ENCODE data around the gene PHACTR3.

PHACTR3 gene

DNA sequence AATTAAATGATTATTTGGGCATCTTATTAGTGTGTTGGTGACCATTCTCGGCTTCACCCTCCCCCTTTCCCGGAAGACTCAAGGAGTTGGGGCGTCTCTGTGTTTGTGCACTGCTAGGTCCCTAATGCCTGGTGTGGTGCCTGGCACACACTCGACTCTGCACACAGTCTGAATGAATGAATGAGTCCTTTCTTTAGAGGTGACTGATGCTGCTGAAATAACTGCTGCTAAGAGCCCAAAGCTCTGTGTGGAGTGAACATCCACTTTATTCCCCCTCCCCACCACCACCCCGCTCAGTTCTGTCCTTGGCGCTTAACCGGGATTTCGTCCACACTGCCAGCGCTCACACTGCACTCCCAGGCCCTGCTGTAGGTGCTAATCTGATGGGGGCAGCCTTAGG lies 1.2 kb upstream of the PHACTR3 start:
- TF ChIP-seq CTCF (IDR thresholded peaks at IDR 0.05) = no peak
- Histone ChIP-seq H3K4me1 (peaks cover 0 to 14% (median 9%) of the 10 kb centered on the region in 4 donors), H3K27me3 (peaks cover 0 to 92% of the 10 kb centered on the region in 2 donors), H3K36me3 (no peaks in the 10 kb centered on the region), H3K9me3 (no peaks in the 10 kb centered on the region), H3K4me3 (no peak overlapping the region), H3K27ac (no peak overlapping the region)
- DNase-seq = no peak
- intact Hi-C loops (cut with DNase I; ENCODE audit: low total_unique reads) = no loop called here

DNA sequence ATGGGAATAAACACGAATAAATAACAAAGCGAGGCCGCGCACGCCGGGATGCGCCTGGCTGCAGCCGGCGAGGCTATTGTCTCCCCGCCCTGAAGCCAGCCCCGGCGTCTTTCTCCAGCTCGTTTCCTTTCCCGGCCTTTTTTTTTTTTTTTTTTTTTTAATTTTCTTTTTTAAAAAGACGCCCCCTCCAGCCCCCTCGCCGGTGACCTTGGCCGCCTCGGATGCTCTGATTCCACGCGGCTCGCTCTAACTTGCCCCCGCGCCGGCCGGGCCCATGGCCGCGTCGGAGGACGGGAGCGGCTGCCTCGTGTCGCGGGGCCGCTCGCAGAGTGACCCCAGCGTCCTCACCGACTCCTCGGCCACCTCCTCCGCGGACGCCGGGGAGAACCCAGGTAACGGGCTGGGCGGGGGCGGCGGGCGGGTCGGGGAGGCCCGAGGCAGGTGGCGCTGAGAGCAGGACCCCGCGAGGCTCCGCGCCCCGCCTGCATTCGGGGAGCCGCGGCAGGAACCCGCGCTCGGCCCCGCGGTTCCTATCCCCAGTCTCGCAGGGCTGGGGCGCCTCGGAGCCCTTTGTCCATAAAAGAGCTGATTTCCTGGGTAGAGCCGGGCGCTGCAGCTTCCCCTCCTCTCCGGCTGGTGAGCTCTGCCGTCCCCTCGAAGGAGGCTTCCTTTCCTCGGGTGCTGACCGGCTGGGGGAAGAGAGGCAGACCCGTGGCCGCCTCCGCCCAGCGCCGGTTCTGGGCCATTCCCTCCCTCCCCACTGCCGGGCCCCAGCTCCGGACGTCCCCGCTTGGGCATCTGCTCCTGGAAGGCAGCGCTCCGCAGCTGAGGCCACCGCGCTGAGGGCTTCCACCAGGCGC lies 631 bp downstream of the PHACTR3 start:
- Histone ChIP-seq H3K27me3 (peaks cover 0 to 94% of the 10 kb centered on the region in 2 donors), H3K36me3 (no peaks in the 10 kb centered on the region), H3K9me3 (no peaks in the 10 kb centered on the region), H3K4me3 (no peak overlapping the region), H3K4me1 (peaks cover 0 to 14% (median 9%) of the 10 kb centered on the region in 4 donors), H3K27ac (no peak overlapping the region)
- TF ChIP-seq CTCF (IDR thresholded peaks at IDR 0.05) = no peak
- intact Hi-C loops (cut with DNase I; ENCODE audit: low total_unique reads) = no loop called here
- no peak for DNase-seq

DNA sequence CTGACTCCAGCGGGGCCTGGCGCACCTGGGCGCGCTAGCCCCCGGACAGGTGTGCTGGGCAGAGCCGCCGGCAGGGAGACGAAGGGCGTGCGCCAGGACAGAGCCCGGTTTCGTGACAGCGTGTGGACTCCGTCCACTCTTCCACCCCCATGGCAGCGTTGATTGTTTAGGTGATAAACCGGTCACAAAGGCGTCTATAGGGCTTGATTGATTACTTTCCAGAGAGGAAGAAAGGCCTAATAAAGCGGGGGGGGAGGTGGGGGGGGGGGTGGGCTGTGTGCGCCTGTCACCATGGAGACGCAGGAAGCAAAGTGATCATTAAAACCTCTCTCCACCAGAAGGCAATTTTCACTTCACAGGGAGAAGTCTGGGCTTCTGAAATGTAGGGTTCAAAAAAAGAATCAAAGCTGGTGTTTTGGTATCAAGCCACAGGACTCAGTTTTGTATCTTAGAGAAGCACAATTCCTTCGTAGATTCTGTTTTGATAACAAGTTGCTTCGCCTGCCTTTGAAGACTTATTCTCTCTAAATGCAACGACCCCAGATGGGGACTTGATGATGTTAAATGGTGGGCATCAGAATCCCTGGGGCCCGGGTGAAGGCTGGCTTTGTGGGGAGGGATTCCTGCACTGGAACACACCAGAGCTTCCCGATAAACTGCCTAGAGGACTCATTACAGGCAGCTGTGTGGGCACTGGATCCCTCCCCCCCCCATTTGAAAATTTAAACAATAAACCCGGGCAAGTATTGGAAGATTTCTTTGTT lies 1.4 kb downstream of the PHACTR3 start:
- intact Hi-C loops (cut with DNase I; ENCODE audit: low total_unique reads) = no loop called here
- no peak overlapping the region for H3K4me3 ChIP-seq
- DNase-seq = no peak
- H3K9me3 ChIP-seq = no peaks in the 10 kb centered on the region
- peaks cover 0 to 96% of the 10 kb centered on the region in 2 donors for H3K27me3 ChIP-seq
- TF ChIP-seq CTCF (IDR thresholded peaks at IDR 0.05) = no peak
- no peaks in the 10 kb centered on the region for H3K36me3 ChIP-seq
- H3K27ac ChIP-seq = no peak overlapping the region
- H3K4me1 ChIP-seq = peaks cover 0 to 14% (median 9%) of the 10 kb centered on the region in 4 donors

DNA sequence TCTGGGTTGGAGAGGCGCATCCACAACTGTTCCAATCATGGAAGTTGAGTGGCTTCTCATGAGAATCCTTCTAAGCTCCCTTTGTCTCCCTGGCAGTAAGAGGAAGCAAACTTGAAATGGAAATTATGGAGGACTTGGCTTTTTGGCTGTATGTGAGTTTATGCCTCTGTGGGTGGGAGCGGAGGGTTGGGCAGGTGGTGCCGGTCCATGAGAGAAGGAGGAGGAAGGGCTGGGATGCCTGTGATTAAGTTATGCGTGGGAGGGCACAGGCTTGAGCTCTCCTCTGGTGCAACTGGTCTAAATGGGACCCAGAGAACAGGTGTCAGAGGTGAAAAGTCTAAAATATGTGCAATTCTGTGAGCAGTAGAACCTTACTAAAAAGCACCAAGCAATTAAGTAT lies 2.2 kb downstream of the PHACTR3 start:
- Histone ChIP-seq H3K4me1 (peaks cover 0 to 14% (median 9%) of the 10 kb centered on the region in 4 donors), H3K4me3 (no peak overlapping the region), H3K9me3 (no peaks in the 10 kb centered on the region), H3K36me3 (no peaks in the 10 kb centered on the region), H3K27me3 (peaks cover 0 to 98% of the 10 kb centered on the region in 2 donors), H3K27ac (no peak overlapping the region)
- no peak for DNase-seq
- intact Hi-C loops (cut with DNase I; ENCODE audit: low total_unique reads) = no loop called here
- TF ChIP-seq CTCF (IDR thresholded peaks at IDR 0.05) = no peak

DNA sequence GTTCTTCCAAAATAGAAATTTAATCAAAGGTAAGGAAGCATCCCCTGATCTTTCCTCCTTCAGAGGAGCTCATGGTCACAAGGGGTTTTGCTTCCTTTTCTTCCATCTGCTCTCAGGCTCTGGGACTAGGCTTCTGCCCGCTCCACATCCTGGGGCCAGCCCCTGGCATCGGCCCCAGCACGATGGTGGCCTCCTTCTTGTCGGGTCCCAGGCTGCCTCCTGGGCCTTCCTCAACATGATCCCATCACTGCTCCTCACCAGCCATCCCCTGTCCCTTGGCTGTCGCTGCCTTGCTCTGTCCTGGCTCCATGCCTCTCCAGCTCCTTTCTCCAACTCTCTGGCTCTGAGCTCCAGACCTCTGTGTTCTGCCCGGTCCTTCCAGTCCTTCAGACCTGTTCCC lies 4.1 kb downstream of the PHACTR3 start:
- intact Hi-C loops (cut with DNase I; ENCODE audit: low total_unique reads) = no loop called here
- Histone ChIP-seq H3K27me3 (peaks cover 0 to 80% of the 10 kb centered on the region in 2 donors), H3K4me1 (peaks cover 0 to 14% (median 9%) of the 10 kb centered on the region in 4 donors)

More for the DNA sequence above, 4.1 kb downstream of the PHACTR3 start:
- Histone ChIP-seq H3K36me3 (no peaks in the 10 kb centered on the region), H3K4me3 (no peak overlapping the region), H3K27ac (no peak overlapping the region), H3K9me3 (no peaks in the 10 kb centered on the region)
- TF ChIP-seq CTCF (IDR thresholded peaks at IDR 0.05) = no peak
- DNase-seq = no peak

Data from tibial artery (tissue), 4 donors.